Tibial nerve (tissue), 4 donors: Measurements from ENCODE around the gene NDC1. TPM values are rescaled to one million over a fixed set of nuclear protein-coding genes. Genes with fewer than 3 reads are reported as not detected.
A peak's percentile ranks its signal among the peaks of the same experiment; 100 is the strongest.

ENCODE experiments used
- DNase-seq, 2 donors: peaks; one replicate each; pipeline ENCODE4 v3.0.0-alpha.2; 2019; ENCODE audit warnings: low spot score in 2 of 2
- H3K27ac ChIP-seq, 4 donors: fragments of 200-600 bp; sonication (generic) in 3 of 4; one replicate each; pipeline ENCODE4 v1.5.1; 2017 to 2019; ENCODE audit warnings: mild to moderate bottlenecking in 1 of 4
- H3K27me3 ChIP-seq, 2 donors: fragments of 200-600 bp; sonication (generic) in 1 of 2; one replicate each; pipeline versions ENCODE4 v1.5.1 to v1.6.0; 2017 to 2019
- H3K36me3 ChIP-seq, 3 donors: fragments of 200-600 bp; sonication (generic); one replicate each; pipeline ENCODE4 v1.5.1; 2018 to 2019
- H3K4me1 ChIP-seq, 4 donors: fragments of 200-600 bp; sonication (generic) in 3 of 4; one replicate each; pipeline ENCODE4 v1.5.1; 2017 to 2019
- H3K4me3 ChIP-seq, 4 donors: fragments of 200-600 bp; sonication (generic) in 3 of 4; one replicate each; pipeline ENCODE4 v1.5.1; 2017 to 2019; ENCODE audit warnings: mild to moderate bottlenecking in 1 of 4, moderate library complexity in 1 of 4
- H3K9me3 ChIP-seq, 4 donors: fragments of 200-600 bp; sonication (generic) in 3 of 4; one replicate each; pipeline ENCODE4 v1.5.1; 2017 to 2019
- EP300 ChIP-seq, 2 donors: sonication (generic); formaldehyde crosslinking; IDR thresholded peaks; one replicate each; pipeline ENCODE4 v1.6.1; 2017; ENCODE audit warnings: antibody characterized with exemption in 2 of 2, mild to moderate bottlenecking in 1 of 2
- POLR2A ChIP-seq, 2 donors: fragments of 450-650 bp; IDR thresholded peaks; one replicate each; pipeline ENCODE4 v1.6.1; 2017; ENCODE audit warnings: antibody characterized with exemption in 2 of 2, mild to moderate bottlenecking in 2 of 2, moderate library complexity in 2 of 2
- WGBS, 2 donors: methylation state at CpG; one replicate each; pipeline ENCODE4 v1.1.5; 2018; 5-methylcytosine and 5-hydroxymethylcytosine counted together
- small RNA-seq: library from RNA; depleted of rRNA; stranded (forward); fragments of <200 nt; gene quantifications from one replicate; pipeline ENCODE3, GENCODE V24; 2016
- total RNA-seq, 4 donors: library from RNA; depleted of rRNA; stranded (reverse); fragments of >200 nt; gene quantifications; one replicate each; pipeline ENCODE4 v1.1.0, GENCODE V29; 2016
- TF ChIP-seq, protein P1 (sequence below), 5 experiments: fragments of 200-600 bp in 3 of 5; fragments of 450-650 bp in 2 of 5; sonication (generic) in 3 of 5; IDR thresholded peaks; one replicate each; pipeline ENCODE4 v1.5.1; 2016 to 2019; ENCODE audit warnings: antibody characterized with exemption in 5 of 5, mild to moderate bottlenecking in 3 of 5, moderate library complexity in 2 of 5

NDC1 gene
- total RNA-seq, 4 donors from 2014 or later = 8.0 to 13.5 (median 11.5) TPM

DNA sequence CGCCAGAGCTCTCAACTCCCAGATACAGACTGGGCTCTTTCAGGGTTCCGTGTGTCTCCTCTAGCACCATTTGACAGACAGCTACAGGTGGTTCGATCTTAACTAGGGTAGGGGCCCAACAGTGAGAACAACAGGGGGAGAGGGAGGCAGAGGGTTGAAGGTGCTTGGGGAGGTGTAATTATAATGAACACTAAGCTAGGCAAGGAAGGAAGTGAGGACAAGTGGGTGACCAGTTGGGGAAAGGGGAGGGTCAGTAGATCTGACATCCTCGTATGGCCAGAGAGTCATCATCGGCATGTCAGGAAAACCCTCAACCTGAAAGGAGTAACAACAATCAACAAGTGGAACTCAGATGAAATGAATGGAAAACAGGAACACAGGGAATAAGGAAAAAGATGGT is 121.9 kb downstream of the NDC1 start:
- no peaks in the 10 kb centered on the region for H3K4me1 ChIP-seq
- TF ChIP-seq EP300 (IDR thresholded peaks at IDR 0.05) (no peak), POLR2A (IDR thresholded peaks at IDR 0.05) (no peak)
- TF ChIP-seq, protein P1, sequence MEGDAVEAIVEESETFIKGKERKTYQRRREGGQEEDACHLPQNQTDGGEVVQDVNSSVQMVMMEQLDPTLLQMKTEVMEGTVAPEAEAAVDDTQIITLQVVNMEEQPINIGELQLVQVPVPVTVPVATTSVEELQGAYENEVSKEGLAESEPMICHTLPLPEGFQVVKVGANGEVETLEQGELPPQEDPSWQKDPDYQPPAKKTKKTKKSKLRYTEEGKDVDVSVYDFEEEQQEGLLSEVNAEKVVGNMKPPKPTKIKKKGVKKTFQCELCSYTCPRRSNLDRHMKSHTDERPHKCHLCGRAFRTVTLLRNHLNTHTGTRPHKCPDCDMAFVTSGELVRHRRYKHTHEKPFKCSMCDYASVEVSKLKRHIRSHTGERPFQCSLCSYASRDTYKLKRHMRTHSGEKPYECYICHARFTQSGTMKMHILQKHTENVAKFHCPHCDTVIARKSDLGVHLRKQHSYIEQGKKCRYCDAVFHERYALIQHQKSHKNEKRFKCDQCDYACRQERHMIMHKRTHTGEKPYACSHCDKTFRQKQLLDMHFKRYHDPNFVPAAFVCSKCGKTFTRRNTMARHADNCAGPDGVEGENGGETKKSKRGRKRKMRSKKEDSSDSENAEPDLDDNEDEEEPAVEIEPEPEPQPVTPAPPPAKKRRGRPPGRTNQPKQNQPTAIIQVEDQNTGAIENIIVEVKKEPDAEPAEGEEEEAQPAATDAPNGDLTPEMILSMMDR (IDR thresholded peaks at IDR 0.05) = no peak
- DNase-seq = no peak
- H3K27ac ChIP-seq = no peak overlapping the region
- H3K9me3 ChIP-seq = no peaks in the 10 kb centered on the region
- H3K36me3 ChIP-seq = no peaks in the 10 kb centered on the region
- peaks cover 0 to 5% of the 10 kb centered on the region in 2 donors for H3K27me3 ChIP-seq
- no peak overlapping the region for H3K4me3 ChIP-seq
- WGBS, 2 donors = 79 to 87% methylated on average over 5 of the region's 5 CpGs

DNA sequence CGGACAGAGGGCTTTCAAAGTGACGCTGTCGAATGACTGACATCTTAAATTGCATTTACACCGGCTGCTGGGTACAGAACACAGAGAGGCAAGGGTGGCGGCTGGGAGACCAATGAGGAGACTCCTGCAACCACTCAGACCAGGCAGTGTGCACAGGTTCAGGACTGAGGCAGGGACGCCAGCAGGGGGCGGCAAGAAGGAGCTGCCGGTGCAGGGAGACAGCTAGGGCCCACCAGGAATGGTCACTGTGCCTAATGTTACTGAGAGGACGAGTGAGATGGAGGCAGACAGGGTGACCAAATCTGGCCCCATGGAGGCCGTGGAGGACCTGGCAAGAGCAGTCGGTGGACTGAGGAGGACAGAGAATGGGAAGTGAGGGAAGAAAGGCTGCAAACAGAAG is 122.6 kb downstream of the NDC1 start:
- no peaks in the 10 kb centered on the region for H3K9me3 ChIP-seq
- peaks cover 0 to 5% of the 10 kb centered on the region in 2 donors for H3K27me3 ChIP-seq
- no peaks in the 10 kb centered on the region for H3K4me1 ChIP-seq
- H3K36me3 ChIP-seq = no peaks in the 10 kb centered on the region
- no peak overlapping the region for H3K4me3 ChIP-seq
- 49 to 50% methylated on average over 11 of the region's 11 CpGs for WGBS, 2 donors
- no peak overlapping the region for H3K27ac ChIP-seq
- no peak for TF ChIP-seq EP300 (IDR thresholded peaks at IDR 0.05)
- TF ChIP-seq, protein P1 (IDR thresholded peaks at IDR 0.05) = peak in 1 of 5 experiments; percentile 12
- no peak for DNase-seq

Small RNA genes lying within 50 kb of the gene (small RNA-seq; reads per million reads assigned to genes)
- gene AL049745.1 (not detected), gene RF00418 (not detected)

Other genes starting within 250 kb of the NDC1 start
- gene GLIS1, start 99.1 kb downstream of the NDC1 start, total RNA-seq = 1 to 10 TPM in 1 of 4 donors, under 1 TPM in 3; 0.59 to 3.9 (median 0.75) TPM
- 10 to 100 TPM; 17.8 to 31.2 (median 24.4) TPM for gene YIPF1, start 51.5 kb upstream of the NDC1 start, total RNA-seq
- gene DIO1, start 55.9 kb upstream of the NDC1 start, total RNA-seq = not detected
- 10 to 100 TPM; 15.5 to 39.9 (median 26.8) TPM for gene IFT25, start 107.4 kb upstream of the NDC1 start, total RNA-seq
- 10 to 100 TPM; 26.1 to 29.5 (median 26.8) TPM for gene LRRC42, start 108.1 kb upstream of the NDC1 start, total RNA-seq
- gene LDLRAD1, start 179.9 kb upstream of the NDC1 start, total RNA-seq = not detected
- gene TMEM59, start 214.9 kb upstream of the NDC1 start, total RNA-seq = 100 to 1,000 TPM; 145 to 304 (median 189) TPM
- 1 to 10 TPM; 3.0 to 9.0 (median 5.5) TPM for gene TCEANC2, start 215.3 kb upstream of the NDC1 start, total RNA-seq